MCF 10A (cell line): Measurements from ENCODE around the gene PNPLA2. TPM values are rescaled to one million over a fixed set of nuclear protein-coding genes. Genes with fewer than 3 reads are reported as not detected.

ENCODE experiments used
- BruUV-seq: library from RNA; stranded (reverse); fragments of 400-500 nt; replicated peaks from 2 replicates; lab custom pipeline; 2021; lab: Mats Ljungman, UMichigan
- CTCF ChIA-PET: fragments of 300-600 bp; sonication (Branson Sonifier 250); formaldehyde crosslinking; extraction: SDS; loops from one replicate; lab custom pipeline; 2021; ENCODE audit warnings: antibody characterized with exemption, inconsistent platforms; lab: Yijun Ruan, JAX
- POLR2A ChIA-PET: fragments of 300-600, 350-650 bp; sonication (Branson Sonifier 250); formaldehyde crosslinking; extraction: SDS; loops from one replicate; lab custom pipeline; 2020; ENCODE audit warnings: antibody characterized with exemption, inconsistent platforms; lab: Yijun Ruan, JAX
- DNase-seq: peaks from one replicate; pipeline ENCODE4 v3.0.0-alpha.2; 2018; ENCODE audit not compliant: unreplicated experiment
- H3K27ac Mint-ChIP-seq: one replicate; pipeline ENCODE4 v1.8.0; 2022; ENCODE audit warnings: mild to moderate bottlenecking, low read depth, mixed read lengths; ENCODE audit not compliant: unreplicated experiment
- H3K27me3 Mint-ChIP-seq: one replicate; pipeline ENCODE4 v1.8.0; 2022; ENCODE audit warnings: mixed read lengths; ENCODE audit not compliant: insufficient read depth, unreplicated experiment
- H3K36me3 Mint-ChIP-seq: one replicate; pipeline ENCODE4 v1.8.0; 2022; ENCODE audit warnings: mild to moderate bottlenecking, moderate library complexity, mixed read lengths; ENCODE audit not compliant: insufficient read depth, unreplicated experiment
- H3K4me1 Mint-ChIP-seq: one replicate; pipeline ENCODE4 v1.8.0; 2022; ENCODE audit warnings: mixed read lengths; ENCODE audit not compliant: insufficient read depth, unreplicated experiment
- H3K4me3 Mint-ChIP-seq: one replicate; pipeline ENCODE4 v1.8.0; 2022; ENCODE audit warnings: mild to moderate bottlenecking, moderate library complexity, mixed read lengths; ENCODE audit not compliant: unreplicated experiment
- H3K9me3 Mint-ChIP-seq: one replicate; pipeline ENCODE4 v1.8.0; 2022; ENCODE audit warnings: mixed read lengths; ENCODE audit not compliant: unreplicated experiment
- intact Hi-C: fragments of 100-400 bp; cut with micrococcal nuclease; formaldehyde crosslinking; loops from 2 replicates; pipeline ENCODE4 v1.14.1; 2022
- total RNA-seq: library from RNA; stranded (reverse); gene quantifications from 2 replicates; pipeline ENCODE4 v1.2.3, GENCODE V29; 2022
- TF ChIP-seq, protein P1 (sequence below): fragments of 200-600 bp; IDR thresholded peaks from one replicate; pipeline ENCODE4 v1.8.0; 2022; ENCODE audit warnings: antibody characterized with exemption, mild to moderate bottlenecking; ENCODE audit not compliant: unreplicated experiment

Gene PNPLA2
- total RNA-seq, 1 experiment from 2014 or later = 112 TPM

DNA sequence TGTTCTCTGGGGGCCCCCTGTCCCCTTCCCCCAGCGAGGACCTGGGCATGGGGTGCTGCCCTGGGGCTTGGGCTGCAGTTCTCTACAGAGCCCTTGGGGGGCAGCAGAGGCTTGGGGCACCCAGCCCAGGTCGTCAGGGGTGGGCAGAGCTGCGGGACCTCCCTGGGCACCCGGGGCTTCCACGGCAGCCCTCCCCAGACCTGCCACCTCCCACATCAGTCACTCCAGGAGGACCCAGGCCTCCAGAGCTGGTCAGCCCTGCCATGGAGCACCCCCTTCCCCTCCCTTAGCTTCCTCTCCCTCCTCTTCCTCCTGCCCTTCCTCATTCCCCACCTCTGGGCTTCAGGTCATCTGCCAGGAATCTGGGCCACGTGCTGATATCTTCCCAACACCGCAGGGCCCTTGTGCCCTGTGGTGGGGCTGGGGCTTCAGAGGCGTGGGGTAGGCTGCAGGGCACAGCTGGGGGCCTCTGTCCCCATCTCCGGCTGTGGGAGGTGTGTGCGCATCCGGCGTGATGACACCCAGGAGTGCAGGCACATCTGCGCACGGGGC, 29.7 kb downstream of the PNPLA2 start:
- no TSS peak for BruUV-seq
- TF ChIP-seq, protein P1, sequence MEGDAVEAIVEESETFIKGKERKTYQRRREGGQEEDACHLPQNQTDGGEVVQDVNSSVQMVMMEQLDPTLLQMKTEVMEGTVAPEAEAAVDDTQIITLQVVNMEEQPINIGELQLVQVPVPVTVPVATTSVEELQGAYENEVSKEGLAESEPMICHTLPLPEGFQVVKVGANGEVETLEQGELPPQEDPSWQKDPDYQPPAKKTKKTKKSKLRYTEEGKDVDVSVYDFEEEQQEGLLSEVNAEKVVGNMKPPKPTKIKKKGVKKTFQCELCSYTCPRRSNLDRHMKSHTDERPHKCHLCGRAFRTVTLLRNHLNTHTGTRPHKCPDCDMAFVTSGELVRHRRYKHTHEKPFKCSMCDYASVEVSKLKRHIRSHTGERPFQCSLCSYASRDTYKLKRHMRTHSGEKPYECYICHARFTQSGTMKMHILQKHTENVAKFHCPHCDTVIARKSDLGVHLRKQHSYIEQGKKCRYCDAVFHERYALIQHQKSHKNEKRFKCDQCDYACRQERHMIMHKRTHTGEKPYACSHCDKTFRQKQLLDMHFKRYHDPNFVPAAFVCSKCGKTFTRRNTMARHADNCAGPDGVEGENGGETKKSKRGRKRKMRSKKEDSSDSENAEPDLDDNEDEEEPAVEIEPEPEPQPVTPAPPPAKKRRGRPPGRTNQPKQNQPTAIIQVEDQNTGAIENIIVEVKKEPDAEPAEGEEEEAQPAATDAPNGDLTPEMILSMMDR = peak; percentile 87
- peaks cover 28% of the 10 kb centered on the region for H3K36me3 Mint-ChIP-seq
- H3K27ac Mint-ChIP-seq = no peak overlapping the region
- intact Hi-C loops = no loop called here
- H3K4me1 Mint-ChIP-seq = peaks cover 15% of the 10 kb centered on the region
- DNase-seq = peak; percentile 40
- H3K9me3 Mint-ChIP-seq = no peaks in the 10 kb centered on the region
- H3K27me3 Mint-ChIP-seq = no peaks in the 10 kb centered on the region
- ChIA-PET POLR2A (interaction anchor here (2.7 kb wide), 2 partner anchors 18 to 29 kb away, joined by 14 to 16 read pairs; partner anchors contain the start of gene PNPLA2), CTCF (interaction anchor here (0.9 to 1.0 kb wide), 3 partner anchors 8 to 203 kb away, joined by 4 to 6 read pairs (median 4); no protein-coding TSS in a partner anchor)
- H3K4me3 Mint-ChIP-seq = no peak overlapping the region

DNA sequence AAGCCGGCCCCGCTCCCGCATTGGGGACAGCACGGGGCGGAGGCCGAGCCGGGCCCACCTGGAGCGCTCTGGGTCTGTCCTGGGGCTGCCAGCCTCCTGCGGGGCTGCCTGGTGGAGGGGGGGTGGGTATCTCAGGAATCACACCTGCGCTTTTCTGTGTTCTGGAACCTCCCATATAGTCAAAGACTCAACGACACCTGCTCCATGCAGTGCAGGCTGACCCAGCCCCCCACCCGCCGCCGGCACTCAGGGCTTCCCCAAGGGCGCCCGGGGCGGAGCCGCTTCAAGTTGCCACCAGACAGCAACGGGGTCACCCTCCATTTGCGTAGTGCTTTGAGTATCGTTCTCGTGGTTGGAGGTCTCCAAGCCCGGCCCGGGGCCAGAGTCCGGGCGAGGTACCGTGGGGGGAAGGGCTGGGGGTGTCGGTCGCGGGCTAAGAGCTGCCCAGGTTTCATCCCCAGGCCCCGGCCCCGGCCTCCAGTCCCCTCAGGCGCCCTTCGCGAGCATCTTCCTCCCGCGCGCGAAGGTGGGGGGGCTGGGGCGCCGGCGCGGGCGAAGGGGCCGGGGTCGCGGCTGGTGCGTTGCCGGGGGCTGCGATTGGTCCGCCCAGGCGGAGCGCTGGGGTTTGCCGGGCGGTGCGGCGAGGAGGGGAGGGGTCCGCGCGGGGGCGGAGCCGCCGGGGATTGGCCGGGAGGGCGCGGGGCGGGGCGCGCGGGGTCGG, 30.6 kb downstream of the PNPLA2 start:
- POLR2A ChIA-PET = no interaction called here
- DNase-seq = no peak
- no TSS peak for BruUV-seq
- intact Hi-C loops = no loop called here
- Mint-ChIP-seq H3K27ac (no peak overlapping the region), H3K4me1 (peaks cover 15% of the 10 kb centered on the region), H3K27me3 (no peaks in the 10 kb centered on the region), H3K9me3 (no peaks in the 10 kb centered on the region), H3K4me3 (no peak overlapping the region), H3K36me3 (peaks cover 33% of the 10 kb centered on the region)
- TF ChIP-seq, protein P1 = no peak
- CTCF ChIA-PET = interaction anchor here (0.9 kb wide), 1 partner anchor 202 kb away, joined by 6 read pairs; no protein-coding TSS in a partner anchor

DNA sequence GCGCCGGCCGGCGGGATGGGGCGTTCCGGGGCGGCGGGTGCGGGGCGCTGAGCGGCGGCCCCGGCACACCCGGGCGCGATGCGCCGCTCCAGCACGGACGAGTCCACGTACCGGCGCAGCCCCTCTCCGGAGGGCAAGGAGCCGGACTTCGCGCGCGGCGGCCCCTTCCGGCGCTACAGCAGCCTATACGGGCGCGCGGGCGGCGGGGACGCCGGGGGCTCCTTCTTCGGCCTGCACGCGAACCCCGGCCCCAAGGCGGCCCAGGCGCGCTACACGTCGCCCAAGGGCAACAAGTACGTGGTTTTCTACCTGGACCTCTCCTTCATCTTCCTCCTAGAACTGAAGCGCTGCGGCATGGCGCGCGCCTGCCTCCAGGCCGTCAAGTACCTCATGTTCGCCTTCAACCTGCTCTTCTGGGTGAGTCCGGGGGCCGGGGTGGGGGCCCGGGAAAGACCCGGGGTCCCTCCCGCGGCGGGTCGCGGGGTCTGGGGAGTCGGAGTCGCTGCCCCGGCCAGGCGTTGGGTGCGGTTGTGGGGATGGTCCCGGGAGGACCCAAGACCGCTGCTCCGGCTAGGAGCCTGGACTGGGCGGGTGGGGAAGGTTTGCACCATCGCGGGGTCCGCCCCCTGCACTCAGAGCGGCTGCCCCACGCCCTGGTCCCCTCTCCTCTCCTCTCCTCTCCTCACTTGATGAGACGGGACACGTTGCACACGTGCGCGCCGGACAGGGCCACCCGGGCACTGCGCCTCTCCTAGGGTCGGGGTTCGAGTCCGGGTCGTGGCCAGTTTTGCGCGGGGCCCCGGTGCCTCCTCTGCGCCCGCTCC, 31.4 kb downstream of the PNPLA2 start:
- intact Hi-C loops = no loop called here
- H3K9me3 Mint-ChIP-seq = no peaks in the 10 kb centered on the region
- peaks cover 33% of the 10 kb centered on the region for H3K36me3 Mint-ChIP-seq
- TF ChIP-seq, protein P1 = no peak
- H3K27ac Mint-ChIP-seq = no peak overlapping the region
- H3K4me3 Mint-ChIP-seq = no peak overlapping the region
- no peak for DNase-seq
- no TSS peak for BruUV-seq
- ChIA-PET POLR2A (no interaction called here), CTCF (no interaction called here)
- H3K27me3 Mint-ChIP-seq = no peaks in the 10 kb centered on the region
- peaks cover 10% of the 10 kb centered on the region for H3K4me1 Mint-ChIP-seq
